PFSK-1 (cell line): Measurements from ENCODE around the gene BCAP31.

Experiments
- FOXP2 ChIP-seq: optimal IDR thresholded peaks from 2 replicates; pipeline ENCODE3; 2011; ENCODE audit warnings: borderline replicate concordance, control low read depth, inconsistent platforms; ENCODE audit not compliant: insufficient read depth; ENCODE audit errors: extremely low read length, extremely low read depth
- POLR2AphosphoS5 ChIP-seq: IDR thresholded peaks from 2 replicates; pipeline ENCODE4 v1.6.1; 2012; ENCODE audit warnings: low read depth, mild to moderate bottlenecking, control low read depth, low read length, moderate library complexity
- SIN3A ChIP-seq: IDR thresholded peaks from 2 replicates; pipeline ENCODE4 v1.6.1; 2012; ENCODE audit warnings: mild to moderate bottlenecking, low read length, moderate library complexity, borderline replicate concordance; ENCODE audit not compliant: insufficient read depth
- TAF1 ChIP-seq: IDR thresholded peaks from 2 replicates; pipeline ENCODE4 v1.6.1; 2012; ENCODE audit warnings: low read length, control low read depth, borderline replicate concordance; ENCODE audit not compliant: insufficient read depth
- TF ChIP-seq, protein P1 (sequence below), 2 experiments: IDR thresholded peaks; 2 replicates each; pipeline versions ENCODE4 v1.6.1 to v1.8.0; 2011 to 2012; ENCODE audit warnings: low read depth in 2 of 2, low read length in 2 of 2, control low read depth in 1 of 2, inconsistent platforms in 1 of 2, mild to moderate bottlenecking in 1 of 2, moderate library complexity in 1 of 2; ENCODE audit not compliant: insufficient read depth in 1 of 2

Gene BCAP31

DNA sequence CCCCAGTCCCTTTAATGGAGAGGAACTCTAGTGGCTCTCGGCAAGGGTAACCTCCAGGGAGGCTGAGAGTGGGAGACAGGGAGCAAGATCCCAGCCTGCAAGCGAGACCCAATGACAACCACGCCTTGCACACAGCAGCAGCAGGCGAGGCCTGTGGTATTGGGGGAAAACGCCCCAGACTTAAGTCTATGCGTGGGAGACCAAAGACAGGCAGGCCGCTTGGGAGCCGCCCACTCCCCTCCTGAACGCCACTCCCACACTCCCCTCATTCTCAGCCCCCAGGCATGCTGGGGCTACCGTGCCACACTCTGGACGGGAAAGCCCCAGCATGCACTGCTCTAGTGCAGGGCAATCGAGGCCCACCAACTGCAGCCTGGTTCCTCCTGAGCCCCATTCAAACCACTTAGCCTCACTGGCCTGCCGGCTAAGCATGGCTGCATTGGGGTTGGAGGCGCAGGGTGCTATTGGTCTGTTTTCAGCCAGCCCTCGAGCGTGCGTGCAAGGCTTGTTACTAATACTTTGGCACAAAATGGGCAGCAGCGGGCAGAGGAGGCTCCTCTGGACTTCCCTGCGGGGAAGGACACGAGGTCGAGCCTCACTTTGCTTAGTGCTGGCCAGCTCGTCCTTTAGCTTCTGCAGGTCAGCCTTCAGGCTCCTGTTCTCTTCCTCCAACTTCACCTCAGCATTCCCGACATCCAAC is 21.7 kb downstream of the BCAP31 start:
- TF ChIP-seq, protein P1, sequence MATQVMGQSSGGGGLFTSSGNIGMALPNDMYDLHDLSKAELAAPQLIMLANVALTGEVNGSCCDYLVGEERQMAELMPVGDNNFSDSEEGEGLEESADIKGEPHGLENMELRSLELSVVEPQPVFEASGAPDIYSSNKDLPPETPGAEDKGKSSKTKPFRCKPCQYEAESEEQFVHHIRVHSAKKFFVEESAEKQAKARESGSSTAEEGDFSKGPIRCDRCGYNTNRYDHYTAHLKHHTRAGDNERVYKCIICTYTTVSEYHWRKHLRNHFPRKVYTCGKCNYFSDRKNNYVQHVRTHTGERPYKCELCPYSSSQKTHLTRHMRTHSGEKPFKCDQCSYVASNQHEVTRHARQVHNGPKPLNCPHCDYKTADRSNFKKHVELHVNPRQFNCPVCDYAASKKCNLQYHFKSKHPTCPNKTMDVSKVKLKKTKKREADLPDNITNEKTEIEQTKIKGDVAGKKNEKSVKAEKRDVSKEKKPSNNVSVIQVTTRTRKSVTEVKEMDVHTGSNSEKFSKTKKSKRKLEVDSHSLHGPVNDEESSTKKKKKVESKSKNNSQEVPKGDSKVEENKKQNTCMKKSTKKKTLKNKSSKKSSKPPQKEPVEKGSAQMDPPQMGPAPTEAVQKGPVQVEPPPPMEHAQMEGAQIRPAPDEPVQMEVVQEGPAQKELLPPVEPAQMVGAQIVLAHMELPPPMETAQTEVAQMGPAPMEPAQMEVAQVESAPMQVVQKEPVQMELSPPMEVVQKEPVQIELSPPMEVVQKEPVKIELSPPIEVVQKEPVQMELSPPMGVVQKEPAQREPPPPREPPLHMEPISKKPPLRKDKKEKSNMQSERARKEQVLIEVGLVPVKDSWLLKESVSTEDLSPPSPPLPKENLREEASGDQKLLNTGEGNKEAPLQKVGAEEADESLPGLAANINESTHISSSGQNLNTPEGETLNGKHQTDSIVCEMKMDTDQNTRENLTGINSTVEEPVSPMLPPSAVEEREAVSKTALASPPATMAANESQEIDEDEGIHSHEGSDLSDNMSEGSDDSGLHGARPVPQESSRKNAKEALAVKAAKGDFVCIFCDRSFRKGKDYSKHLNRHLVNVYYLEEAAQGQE (IDR thresholded peaks at IDR 0.05; ENCODE audit: insufficient read depth in 1 of 2, low read depth in 2 of 2, low read length in 2 of 2): no peak
- TF ChIP-seq POLR2AphosphoS5 (no peak), SIN3A (no peak), FOXP2 (no peak), TAF1 (no peak)

DNA sequence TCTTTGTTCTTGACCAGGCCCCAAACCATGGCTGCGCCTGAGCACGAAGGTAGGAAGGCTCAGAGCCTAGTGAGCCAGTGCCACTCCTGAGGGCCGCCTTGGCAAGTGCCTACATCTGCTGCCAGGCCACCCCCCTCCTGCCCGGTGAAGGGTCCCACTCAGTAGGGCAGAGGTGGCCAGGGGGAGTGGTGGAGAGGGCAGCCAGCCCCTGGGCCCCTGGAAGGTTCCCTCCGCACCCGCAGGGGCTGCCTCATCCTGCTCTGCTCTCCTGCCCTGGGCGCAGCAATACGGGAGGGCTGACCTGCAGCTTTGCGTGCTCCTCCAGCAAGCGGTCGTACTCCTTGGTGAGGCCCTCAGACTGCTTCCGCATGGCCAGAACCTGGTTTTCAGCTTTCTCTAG is 22.5 kb downstream of the BCAP31 start:
- no peak for TF ChIP-seq POLR2AphosphoS5
- no peak for TF ChIP-seq SIN3A
- no peak for TF ChIP-seq TAF1
- TF ChIP-seq, protein P1 (IDR thresholded peaks at IDR 0.05; ENCODE audit: insufficient read depth in 1 of 2, low read depth in 2 of 2, low read length in 2 of 2): no peak
- TF ChIP-seq FOXP2: no peak

DNA sequence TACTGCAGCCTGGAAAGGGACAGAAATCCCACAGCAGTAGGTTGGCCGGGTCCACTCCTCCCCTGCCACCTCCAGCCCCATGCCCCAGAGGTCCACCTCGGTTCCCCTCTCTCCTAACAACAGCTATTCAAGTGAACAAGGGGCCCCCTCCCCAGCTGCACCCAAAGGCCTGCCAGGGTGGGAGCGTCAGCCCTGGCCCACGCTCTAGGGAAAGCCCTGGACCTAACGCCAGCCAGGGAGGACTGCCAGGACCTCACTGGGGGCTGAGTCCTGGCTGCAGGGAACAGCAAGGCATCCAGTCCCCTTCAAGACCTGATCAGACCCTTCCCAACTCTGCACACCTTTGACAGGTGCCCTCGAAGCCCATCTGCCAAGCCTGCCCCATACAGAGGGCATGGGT is 23.2 kb downstream of the BCAP31 start:
- TF ChIP-seq, protein P1 (IDR thresholded peaks at IDR 0.05; ENCODE audit: insufficient read depth in 1 of 2, low read depth in 2 of 2, low read length in 2 of 2): no peak
- TF ChIP-seq FOXP2 (no peak), SIN3A (no peak), TAF1 (no peak), POLR2AphosphoS5 (no peak)

DNA sequence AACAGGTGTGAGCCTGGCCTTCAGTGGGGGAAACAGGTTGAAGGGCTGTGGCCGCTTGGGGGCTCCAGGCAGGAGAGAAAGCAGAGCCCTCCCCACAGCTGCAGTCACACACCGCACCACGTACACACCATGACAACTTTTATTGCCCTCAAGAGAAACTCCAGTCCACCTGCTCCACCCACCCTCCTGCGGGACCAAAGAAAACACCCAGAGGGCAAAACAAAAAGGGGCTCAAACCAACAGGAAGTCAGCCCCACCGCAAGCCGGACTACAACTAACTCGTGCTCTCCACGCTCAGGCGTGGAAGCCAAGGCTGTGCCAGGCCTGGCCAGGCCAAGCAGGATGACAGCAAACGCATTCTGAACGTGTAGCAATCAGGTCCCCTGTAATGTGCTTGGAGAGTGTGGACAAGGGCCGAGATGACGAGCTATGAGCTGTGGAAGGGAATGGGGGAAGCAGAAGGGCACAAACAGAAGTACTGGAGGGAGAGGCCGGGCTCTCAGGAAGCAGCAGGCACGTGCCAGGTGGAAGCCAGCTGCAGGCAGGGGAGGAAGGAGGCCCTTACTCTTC is 23.7 kb downstream of the BCAP31 start:
- TF ChIP-seq TAF1: no peak
- TF ChIP-seq FOXP2: no peak
- TF ChIP-seq SIN3A: no peak
- TF ChIP-seq, protein P1 (IDR thresholded peaks at IDR 0.05; ENCODE audit: insufficient read depth in 1 of 2, low read depth in 2 of 2, low read length in 2 of 2): no peak
- no peak for TF ChIP-seq POLR2AphosphoS5
